ENCODE data around the gene SPATS1.

GRCh38 chr6:44303842-44304241 lies 38.6 kb upstream of the SPATS1 start:
- TF ChIP-seq, protein P1, sequence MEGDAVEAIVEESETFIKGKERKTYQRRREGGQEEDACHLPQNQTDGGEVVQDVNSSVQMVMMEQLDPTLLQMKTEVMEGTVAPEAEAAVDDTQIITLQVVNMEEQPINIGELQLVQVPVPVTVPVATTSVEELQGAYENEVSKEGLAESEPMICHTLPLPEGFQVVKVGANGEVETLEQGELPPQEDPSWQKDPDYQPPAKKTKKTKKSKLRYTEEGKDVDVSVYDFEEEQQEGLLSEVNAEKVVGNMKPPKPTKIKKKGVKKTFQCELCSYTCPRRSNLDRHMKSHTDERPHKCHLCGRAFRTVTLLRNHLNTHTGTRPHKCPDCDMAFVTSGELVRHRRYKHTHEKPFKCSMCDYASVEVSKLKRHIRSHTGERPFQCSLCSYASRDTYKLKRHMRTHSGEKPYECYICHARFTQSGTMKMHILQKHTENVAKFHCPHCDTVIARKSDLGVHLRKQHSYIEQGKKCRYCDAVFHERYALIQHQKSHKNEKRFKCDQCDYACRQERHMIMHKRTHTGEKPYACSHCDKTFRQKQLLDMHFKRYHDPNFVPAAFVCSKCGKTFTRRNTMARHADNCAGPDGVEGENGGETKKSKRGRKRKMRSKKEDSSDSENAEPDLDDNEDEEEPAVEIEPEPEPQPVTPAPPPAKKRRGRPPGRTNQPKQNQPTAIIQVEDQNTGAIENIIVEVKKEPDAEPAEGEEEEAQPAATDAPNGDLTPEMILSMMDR (conservative IDR thresholded peaks at IDR 0.05; ENCODE audit: low read length), result no peak
- no peak for TF ChIP-seq EZH2phosphoT487 (IDR thresholded peaks at IDR 0.05; ENCODE audit: borderline replicate concordance)

All from Loucy (cell line).